GM20431 (cell line): ENCODE results near the gene DET1.
"Not testable (repeated sequence)": the region's sequence is repeated elsewhere in the genome, so short reads cannot be mapped to it uniquely, and the experiment has no call there.

Source experiments
- in situ Hi-C: fragments of 300-500 bp; cut with MseI, MboI; formaldehyde crosslinking; loops from one replicate; pipeline ENCODE4 v1.15.0; 2020; ENCODE audit warnings: low sequenced_read_pairs; ENCODE audit not compliant: unreplicated experiment

Gene DET1

DNA sequence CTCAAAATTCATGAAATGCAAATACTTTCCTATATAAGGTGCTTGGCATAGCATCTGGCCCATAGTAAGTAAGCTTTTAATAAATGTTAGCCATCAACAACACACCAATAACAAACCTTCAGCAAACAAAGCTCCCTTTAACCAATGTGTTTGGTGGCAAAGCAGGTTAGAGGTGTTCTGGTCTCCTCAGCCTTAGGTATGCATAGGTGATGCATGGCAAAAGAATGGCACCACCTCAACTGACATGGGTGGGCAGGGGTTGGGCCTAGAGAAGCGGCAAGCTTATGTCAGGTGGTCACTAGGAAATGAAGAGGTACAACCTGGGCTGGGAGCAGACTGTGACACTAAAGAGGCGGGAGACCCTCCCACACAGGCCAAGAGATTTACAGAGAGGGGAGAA, 40.8 kb downstream of the DET1 start:
- in situ Hi-C loops, result no loop called here

DNA sequence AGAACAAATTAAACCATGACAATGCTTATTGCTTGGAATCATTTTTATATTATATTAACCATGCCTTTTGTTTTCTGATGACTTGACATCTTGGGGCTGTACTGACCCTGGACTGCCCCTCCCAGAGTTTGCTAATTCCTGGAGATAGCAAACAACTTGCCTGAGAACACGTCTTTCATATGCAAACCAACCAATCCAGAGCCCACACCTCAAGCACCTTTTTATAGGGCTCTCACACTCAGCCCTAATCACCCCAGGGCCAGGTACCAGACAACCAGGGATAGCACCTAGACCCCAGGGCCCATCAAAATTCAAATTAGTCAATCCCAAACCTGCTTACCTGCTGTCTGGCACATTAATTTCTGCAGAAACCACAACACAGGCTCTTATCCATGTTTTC, 42.0 kb downstream of the DET1 start:
- in situ Hi-C loops, result no loop called here

DNA sequence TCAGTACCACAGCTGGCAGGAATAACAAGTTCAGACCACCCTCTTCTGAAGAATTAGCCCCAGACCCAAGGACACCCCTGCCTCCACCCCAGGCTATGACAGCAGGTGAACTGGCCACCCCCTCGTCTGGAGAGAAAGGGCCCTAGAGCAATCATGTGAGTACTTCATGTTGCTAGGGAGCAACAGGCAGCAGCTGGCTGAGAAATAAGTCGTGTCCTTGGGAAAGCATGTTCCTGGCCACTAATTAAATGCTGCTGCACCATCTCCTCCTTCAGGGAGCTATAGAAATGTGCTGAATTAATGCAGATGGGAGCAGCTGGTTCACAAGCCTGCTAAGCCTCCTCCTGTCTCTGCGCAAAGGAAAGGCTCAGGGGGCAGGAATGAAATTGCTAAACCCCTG, 47.5 kb downstream of the DET1 start:
- in situ Hi-C loops, result no loop called here

DNA sequence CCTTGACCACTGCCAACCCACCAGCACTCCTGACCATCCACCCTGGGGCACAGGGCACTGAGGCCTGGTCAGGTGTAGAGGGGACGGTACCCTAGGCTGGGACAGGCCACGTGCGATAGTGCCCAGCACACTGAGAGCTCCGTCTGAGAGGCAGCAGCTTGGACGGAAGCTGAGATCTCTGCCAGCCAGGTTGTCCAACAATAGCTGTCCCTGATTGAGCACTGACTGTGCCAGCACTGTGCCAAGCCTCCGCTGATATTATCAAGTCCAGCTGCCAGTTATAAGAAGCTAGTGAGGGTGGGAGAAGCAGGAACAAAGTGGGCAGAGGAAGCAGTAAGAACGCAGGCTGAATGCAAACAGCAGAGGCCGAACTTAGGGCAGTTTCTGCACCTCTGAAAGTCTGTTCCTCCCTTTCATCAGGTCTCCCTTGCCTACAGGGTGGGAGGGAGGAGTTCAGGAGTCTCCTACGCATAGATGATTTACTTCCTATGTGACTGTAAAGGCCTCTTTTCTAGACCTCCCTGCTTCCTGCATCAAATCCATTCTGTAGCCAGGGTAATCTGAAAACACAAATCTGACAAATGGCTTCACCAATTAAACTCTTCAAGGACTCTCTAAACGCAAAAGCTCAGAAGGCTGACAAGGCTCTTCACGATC, 49.2 kb downstream of the DET1 start:
- in situ Hi-C loops, result no loop called here

DNA sequence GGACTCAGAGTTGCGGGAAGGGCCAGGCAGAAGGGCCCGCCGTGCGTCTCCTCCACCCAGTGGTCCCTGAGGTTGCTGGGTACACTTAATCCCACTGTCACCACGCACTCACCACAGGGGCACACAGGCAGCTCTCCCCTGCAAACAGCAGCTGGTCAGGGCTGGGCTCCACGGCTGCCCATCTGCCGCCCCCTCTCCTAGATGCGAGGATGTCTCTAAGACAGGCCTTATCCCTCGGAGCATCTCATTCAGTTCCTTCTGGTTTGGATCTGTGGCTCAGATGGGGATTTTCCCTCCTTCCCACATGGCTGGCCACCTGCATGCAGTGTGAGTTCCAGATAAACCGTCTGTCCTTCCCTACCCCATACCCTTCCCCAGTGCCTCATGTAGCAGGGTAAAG, 52.6 kb downstream of the DET1 start:
- in situ Hi-C loops, result no loop called here

DNA sequence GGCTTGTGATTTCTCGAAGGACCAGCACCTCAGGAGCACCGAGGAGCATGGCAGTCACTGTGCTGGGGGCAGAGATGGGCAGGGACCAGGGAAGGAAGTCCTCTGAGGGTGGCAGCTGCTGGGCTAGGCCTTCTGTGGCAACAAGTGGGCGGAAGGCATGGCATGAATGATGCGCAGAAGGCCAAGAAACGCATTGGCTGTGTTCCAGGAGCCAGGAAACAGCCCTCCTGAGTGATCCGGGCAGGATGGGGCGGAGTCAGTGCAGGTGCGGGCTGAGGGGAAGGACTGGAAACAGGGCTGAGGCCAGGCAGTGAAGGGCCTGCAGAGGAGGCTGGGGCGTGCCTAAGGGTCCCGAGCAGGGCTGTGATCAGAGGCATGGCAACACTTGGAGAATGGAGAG, 55.3 kb downstream of the DET1 start:
- in situ Hi-C loops, result no loop called here

DNA sequence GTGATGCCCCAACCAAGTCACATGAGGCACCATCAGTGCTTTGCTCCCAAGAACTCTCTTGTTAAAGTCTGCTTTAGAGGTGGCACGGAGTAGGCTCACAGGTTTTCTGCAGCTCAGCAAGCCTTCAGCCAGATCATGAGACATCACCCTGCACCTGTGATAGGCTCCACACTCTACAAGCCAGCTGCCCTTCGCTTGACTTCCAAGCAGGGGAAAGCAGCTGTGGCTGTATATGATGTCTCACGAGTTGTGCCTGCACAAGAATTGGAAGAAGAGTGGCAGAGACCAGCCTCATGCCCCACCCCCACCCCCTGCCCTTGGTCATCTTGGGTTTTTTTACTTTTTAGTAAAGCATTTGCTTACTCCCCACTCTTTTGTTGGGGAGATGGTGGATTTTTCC, 56.4 kb downstream of the DET1 start:
- in situ Hi-C loops, result no loop called here

DNA sequence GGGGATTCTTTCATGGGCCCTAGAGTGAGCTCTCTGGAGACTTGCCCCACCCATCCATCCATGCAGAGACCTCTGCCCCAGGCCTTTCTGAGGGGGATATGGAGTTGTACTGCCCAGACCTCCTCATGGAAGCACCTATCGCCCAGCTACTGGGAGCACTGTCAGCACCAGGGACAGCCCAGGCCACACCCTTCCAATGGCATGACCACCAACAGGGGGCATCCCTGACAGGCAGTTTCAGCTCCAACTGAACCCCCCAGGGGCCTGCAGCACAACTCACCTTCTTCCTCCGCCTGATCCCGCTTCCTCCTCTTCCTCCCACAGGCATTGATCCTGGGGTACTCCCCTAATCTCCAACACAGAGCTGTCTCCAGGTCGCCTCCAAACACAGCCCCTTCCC, 57.2 kb downstream of the DET1 start:
- in situ Hi-C loops, result no loop called here

DNA sequence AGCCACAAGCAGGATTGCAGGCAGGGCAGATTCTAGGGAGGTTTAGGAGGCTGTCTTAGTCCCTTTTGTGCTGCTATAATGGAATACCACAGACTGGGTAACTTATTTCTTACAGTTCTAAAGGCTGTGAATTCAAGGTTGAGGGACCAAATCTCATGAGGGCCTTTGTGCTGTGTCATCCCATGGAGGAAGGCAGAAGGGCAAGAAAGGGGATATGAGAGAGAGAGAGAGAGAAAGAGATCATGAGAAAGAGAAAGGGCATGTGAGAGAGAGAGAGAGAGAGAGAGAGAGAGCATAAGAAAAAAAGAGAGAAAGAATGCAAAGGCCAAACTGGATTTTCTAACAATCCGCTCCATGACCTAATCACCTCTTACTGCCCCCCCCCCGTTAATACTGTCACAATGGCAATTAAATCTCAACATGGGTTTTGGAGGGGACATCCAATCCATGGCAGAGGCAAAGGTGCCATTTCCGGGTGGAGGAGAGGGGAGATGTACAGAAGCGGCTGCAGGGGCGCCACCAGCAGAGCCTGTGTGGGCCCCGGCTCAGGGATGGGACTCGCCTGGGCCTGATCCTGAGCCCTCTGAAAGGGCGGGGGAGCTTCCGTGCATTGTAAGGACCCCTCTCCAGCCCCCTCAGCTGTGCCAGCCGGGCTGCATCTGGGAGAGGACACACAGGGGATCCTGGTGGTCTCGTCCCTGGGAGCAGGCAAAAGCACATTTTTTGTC, 58.5 kb downstream of the DET1 start:
- in situ Hi-C loops, result no loop called here

DNA sequence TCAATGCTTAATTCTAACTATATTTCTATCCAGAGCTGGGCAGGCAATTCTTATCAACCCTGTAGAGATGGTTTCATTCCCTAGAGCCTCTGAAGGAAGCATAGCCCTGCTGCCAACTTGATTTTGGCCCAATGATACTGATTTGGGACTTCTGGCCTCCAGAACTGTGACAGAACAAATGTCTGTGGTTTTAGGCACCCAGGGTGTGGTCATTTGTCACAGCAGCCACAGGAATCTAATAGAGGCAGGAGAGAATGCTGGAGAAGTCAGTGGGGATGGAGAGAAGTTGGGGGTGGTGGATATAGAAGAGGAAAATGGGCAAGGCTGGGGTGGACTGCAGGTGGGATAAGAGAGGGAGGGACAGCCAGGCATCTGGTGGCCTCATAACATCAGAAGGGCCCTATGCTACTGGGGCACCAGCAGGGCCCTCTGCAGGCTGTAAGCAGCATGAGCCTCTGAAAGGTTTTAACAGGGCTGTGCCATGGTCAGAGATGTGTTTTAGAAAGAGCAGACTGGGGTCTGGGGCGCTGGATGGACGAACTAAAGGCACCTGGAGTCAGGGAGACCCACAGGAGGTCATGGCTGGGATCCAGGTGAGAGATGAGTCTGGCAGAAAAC, 59.2 kb downstream of the DET1 start:
- in situ Hi-C loops, result no loop called here

DNA sequence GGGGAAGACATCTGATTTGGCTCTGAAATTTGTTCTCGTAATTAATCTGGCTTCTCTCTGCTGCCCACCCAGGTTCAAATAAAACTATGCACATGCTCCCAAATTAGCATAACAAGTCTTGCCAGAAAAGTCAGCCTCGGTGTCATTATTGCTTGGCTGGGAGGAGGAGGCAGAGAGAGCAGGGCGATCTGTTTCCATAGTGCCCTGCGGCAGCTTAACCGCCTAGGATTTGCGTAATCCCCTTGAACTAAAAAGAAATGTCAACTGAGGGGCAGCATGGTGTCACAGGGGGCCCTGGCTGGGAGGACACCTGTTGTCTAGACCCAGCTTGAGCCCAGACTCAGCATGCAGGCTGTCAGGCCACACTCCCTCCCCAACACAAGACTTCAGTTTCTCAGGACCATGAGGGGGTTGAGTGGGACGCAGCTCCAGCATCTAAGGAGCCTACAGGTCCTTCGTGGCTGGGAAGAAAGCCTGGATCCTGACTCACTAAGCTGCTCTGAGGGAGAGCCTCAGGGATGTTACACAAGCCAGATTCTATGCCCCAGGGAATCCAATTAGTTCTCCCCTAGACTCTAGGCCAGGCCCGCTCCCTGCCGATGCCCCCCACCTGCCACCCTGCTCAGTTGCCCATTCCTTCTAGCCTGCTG, 61.7 kb downstream of the DET1 start:
- in situ Hi-C loops, result no loop called here

DNA sequence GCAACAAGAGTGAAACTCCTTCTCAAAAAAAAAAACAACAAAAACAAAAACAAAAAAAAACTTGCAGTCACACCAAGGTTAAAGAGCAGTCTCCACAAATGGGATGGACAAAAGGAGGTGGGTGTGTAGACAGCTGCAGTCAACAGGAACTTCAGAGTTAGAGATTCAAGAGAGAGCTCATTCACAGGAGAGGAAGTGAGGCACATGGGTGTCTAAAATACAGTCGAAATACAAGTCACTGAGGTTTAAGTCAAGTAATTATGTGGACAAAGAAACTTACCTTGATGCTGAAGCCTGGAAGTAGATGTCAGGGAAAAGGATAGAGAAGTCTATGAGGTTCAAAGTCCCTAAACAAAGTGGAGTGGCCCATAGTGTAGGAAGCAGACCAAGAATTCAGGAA, 64.2 kb downstream of the DET1 start:
- in situ Hi-C loops, result no loop called here

DNA sequence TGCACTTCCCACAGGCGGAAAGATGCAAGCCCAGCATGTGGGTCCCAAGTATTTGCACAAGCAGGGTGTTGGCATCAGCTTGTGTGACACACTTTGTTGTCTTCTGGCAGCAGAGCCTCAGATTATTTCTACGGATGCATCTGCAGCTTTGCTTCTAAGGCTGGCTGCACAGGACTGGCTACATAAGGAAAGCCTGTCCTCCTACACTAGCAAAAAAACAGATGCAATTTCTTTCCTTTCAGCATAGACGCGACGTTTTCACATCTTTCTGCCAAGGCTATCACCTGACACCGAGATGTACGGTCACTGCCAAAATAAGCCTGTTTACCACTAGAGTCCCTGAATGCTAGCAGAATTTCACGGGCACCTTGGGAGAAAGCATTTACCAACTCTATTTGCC, 65.5 kb downstream of the DET1 start:
- in situ Hi-C loops, result no loop called here

DNA sequence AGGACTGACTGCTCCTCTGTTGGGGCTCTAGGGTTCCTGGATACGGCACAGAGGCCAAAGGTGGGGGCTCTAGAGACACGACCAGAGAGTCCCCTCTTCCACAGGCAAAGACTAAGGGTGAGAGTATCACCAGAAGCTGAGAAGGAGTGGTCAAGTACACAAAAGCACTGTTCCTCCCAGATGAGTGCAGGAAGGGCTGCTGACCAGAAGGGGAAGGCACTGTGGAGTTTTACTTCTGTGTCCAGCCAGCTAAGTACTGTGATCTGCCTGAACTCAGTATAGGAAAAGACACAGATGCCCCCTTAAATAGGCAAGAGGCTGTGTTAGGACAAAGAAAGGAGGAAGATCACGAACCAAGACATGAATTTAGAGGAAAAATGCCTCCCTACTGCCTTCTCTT, 67.3 kb downstream of the DET1 start:
- in situ Hi-C loops, result no loop called here

DNA sequence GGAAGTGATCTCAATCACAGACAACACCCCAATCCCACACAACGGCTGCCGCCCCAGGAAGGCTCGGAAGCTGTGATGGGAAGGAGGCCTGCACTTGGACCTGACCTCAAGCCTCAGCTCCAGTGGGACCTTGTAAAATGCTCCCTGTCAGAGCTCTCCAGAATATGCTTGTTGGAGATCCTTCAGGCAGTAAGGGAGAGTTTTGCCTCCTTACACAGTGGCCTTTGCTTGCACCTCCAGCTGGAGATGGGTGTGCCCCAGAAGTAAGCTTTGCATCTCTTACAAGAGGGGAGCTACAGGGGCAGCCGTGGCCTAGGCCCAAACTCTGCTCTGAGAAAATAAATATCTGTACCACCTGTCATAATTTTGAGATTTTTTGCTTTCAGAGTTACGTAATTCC, 68.6 kb downstream of the DET1 start:
- in situ Hi-C loops, result no loop called here

DNA sequence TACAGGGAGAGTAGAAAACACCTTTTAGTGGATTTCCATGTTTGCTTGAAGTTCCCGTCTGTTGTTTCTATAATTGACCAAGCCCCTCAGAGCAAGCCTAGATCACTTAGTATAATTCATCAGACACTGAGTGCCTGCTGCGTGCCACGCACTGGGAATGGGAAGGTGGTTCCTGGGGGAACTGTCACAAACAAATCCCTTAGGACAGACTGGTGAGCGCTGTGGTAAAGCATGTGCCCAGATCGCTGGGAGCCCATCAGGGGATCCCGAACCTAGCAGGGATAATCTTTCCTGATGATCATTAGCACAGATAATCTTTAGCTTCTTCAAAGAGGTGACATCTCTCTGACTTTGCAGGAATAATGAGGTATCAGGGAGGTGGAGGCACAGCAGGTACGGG, 69.4 kb downstream of the DET1 start:
- in situ Hi-C loops, result no loop called here

DNA sequence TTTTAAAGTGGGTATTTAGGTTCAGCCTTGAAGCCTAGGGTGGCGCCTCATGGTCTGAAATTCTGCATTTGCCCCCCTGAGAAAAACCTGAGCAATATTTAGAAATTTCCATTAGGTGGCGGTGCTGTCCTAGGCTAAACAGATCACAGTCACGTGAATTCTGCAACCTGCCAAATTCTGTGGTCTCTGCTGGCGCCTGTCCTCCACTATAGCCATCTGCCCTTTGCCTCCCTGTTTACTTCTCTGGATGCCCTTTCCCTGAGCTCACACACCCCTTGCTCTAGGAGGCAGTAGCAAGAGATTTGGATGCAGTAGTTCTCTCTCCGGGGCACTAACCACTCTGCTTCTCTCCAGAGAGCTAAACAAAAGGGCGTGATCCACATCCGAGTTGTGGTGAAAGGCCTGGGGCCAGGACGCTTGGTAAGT, 69.8 kb downstream of the DET1 start:
- in situ Hi-C loops, result no loop called here

DNA sequence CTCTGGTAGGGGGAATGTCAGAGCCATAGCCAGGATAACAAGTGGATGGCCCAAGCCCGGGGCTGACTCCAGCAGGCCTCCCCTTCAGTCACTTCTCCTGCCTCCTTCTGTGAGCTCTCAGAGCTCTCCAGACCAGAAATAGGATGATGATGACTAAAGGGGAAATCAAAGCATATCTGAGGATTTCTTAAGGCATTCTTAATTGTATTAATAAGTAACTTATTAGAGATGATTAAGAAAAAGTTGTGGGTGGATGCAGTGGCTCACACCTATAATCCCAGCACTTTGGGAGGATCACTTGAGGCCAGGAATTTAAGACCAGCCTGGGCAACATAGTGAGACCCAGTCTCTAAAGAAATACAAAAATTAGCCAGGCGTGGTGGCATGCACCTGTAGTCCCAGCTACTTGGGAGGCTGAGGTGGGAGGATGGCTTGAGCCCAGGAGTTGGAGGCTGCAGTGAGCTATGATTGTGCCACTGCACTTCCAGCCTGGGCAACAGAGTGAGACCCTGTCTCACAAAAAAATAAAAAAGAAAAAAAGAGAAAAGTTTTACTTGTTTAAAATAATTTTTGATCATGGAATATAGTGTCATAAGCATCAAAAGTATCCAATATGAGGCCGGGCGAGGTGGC, 72.7 kb downstream of the DET1 start:
- in situ Hi-C loops, result not testable (repeated sequence)

DNA sequence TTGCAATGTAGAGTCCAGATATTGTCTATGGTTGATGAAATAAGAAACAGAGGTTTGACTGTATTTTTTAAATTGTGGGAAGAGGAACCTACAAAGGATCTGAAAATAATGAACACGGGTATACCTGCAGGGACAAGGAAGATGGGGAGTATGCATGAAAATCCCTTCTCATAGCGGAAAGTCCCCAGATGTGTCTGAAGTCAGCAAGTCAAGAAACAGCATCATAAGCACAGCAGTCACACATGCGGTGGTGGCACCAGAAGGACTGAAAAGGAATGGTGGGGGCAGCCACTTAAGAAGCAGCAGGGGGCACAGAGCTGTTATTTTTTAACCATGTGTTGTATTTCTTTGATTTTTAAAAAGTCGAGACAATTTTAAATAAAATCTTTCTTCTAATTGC, 74.3 kb downstream of the DET1 start:
- in situ Hi-C loops, result no loop called here

DNA sequence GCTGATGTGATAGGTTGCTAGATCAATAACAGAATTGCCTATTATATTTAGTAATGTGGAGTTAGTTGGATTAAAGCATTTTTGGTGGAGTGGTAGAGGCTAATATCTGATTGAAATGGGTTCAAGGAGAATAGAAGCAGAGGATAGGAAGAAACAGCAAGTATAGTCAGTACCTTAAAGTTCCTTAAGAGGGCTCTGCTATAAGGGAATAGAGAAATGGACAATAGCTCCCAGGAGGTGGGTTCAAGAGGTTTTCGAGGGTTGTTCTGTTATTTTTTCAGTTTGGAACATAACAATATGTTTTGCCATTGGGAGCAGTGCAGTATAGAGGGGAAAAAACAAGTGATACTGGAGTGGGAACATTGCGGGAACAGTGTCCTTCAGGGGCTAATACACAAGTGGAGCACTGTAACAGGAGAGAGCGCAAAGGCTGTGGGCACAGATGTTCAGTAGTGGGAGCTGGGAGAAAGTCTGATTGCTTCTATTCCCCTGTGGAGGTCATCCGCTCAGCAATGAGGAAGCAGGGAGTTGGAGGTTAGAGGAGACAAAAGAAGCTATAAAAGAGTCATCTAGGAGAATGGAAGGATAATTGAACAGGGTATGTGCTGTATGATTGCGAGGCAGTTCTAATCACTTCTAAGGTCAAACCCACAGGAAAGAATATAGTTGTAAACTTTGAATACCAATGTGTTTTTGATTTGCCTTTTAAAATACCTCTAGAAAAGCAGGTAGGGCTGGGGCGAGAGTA, 75.7 kb downstream of the DET1 start:
- in situ Hi-C loops, result no loop called here
